ENCODE results near the gene DHX34.

GRCh38 chr19:47423203-47423882, 74.2 kb downstream of the DHX34 start:
- TF ChIP-seq EP300 (IDR thresholded peaks at IDR 0.05) (no peak), POLR2AphosphoS5 (IDR thresholded peaks at IDR 0.05) (no peak), POLR2A (IDR thresholded peaks at IDR 0.05) (no peak), CTCF (IDR thresholded peaks at IDR 0.05) (no peak)

All from upper lobe of left lung (tissue), 4 donors.